Stomach (tissue), 9 donors: ENCODE results near the gene TRAIP. TPM values are rescaled to one million over a fixed set of nuclear protein-coding genes. Genes with fewer than 3 reads are reported as not detected.
A peak's percentile ranks its signal among the peaks of the same experiment; 100 is the strongest.

Source experiments
- DNase-seq, 2 donors: peaks; one replicate each; pipeline versions ENCODE4 v3.0.0 to v3.0.0-alpha.2; 2013 to 2019
- H3K27ac ChIP-seq, 5 donors: fragments of 200-600 bp in 4 of 5; sonication (generic) in 4 of 5; one replicate each; pipeline ENCODE4 v1.5.1; 2013 to 2019; ENCODE audit warnings: mild to moderate bottlenecking in 1 of 5, moderate library complexity in 1 of 5
- H3K27me3 ChIP-seq, 3 donors: fragments of 200-600 bp; sonication (generic); one replicate each; pipeline ENCODE4 v1.5.1; 2017 to 2019; ENCODE audit warnings: mixed run types in 1 of 3
- H3K36me3 ChIP-seq, 4 donors: fragments of 200-600 bp; sonication (generic); 1 replicate in 3 of 4; 2 replicates in 1 of 4; pipeline ENCODE4 v1.5.1; 2016 to 2019
- H3K4me1 ChIP-seq, 4 donors: fragments of 200-600 bp; sonication (generic); one replicate each; pipeline ENCODE4 v1.5.1; 2016 to 2019
- H3K4me3 ChIP-seq, 4 donors: fragments of 200-600 bp; sonication (generic) in 3 of 4; one replicate each; pipeline ENCODE4 v1.5.1; 2016 to 2019; ENCODE audit warnings: mild to moderate bottlenecking in 1 of 4
- H3K9me3 ChIP-seq, 4 donors: fragments of 200-600 bp; sonication (generic); one replicate each; pipeline ENCODE4 v1.5.1; 2016 to 2019
- EP300 ChIP-seq: sonication (generic); formaldehyde crosslinking; IDR thresholded peaks from one replicate; pipeline ENCODE4 v1.6.1; 2017; ENCODE audit warnings: antibody characterized with exemption
- POLR2A ChIP-seq, 4 donors: fragments of 450-650 bp; IDR thresholded peaks; one replicate each; pipeline ENCODE4 v1.6.1; 2016; ENCODE audit warnings: antibody characterized with exemption in 4 of 4, control low read depth in 2 of 4, mild to moderate bottlenecking in 1 of 4, moderate library complexity in 1 of 4
- POLR2AphosphoS5 ChIP-seq, 3 donors: sonication (generic); formaldehyde crosslinking; IDR thresholded peaks; one replicate each; pipeline ENCODE4 v1.6.1; 2016; ENCODE audit warnings: antibody characterized with exemption in 3 of 3
- WGBS, 5 donors: extraction: QIAGEN DNeasy Blood & Tissue Kit in 3 of 5; methylation state at CpG; one replicate each; pipeline versions ENCODE4 v1.1.5 to v1.1.7; 2013 to 2018; 5-methylcytosine and 5-hydroxymethylcytosine counted together
- intact Hi-C: fragments of 100-400 bp; cut with DNase I; formaldehyde crosslinking; loops from one replicate; pipeline ENCODE4 v1.15.1; 2023; ENCODE audit warnings: low total_unique reads
- polyA plus RNA-seq, 3 donors: library from polyadenylated mRNA; stranded (reverse); fragments of 200-250 nt; gene quantifications; one replicate each; pipeline ENCODE4 v1.2.3, GENCODE V29; 2013
- total RNA-seq, 5 donors: library from RNA; depleted of rRNA; stranded (reverse); fragments of >200 nt; gene quantifications; one replicate each; pipeline versions ENCODE4 v1.1.0 to v1.2.3, GENCODE V29; 2014 to 2016
- TF ChIP-seq, protein P1 (sequence below), 7 experiments: fragments of 450-650 bp in 4 of 7; fragments of 200-600 bp in 3 of 7; sonication (generic) in 3 of 7; IDR thresholded peaks; one replicate each; pipeline ENCODE4 v1.5.1; 2016 to 2019; ENCODE audit warnings: antibody characterized with exemption in 7 of 7, control low read depth in 2 of 7, mild to moderate bottlenecking in 1 of 7
- donor health status: healthy with polysubstance abuse.
- donor health status: Bipolar disorder and iron deficiency.
- donor health status: healthy.

The TRAIP gene
- total and polyA plus RNA-seq, 8 donors: 1.5 to 7.0 (median 2.5) TPM; not detected in 2

GRCh38 chr3:49898991-49899390 lies 42.6 kb upstream of the TRAIP start:
- Histone ChIP-seq H3K36me3 (peaks cover 19 to 46% (median 44%) of the 10 kb centered on the region in 4 donors), H3K27ac (peak overlapping the region in 4 of 5 donors; percentile 37 to 93 (median 66)), H3K9me3 (no peaks in the 10 kb centered on the region), H3K4me3 (peak overlapping the region in 1 of 4 donors; percentile 54), H3K27me3 (no peaks in the 10 kb centered on the region), H3K4me1 (peaks cover 15 to 61% (median 42%) of the 10 kb centered on the region in 4 donors)
- TF ChIP-seq POLR2AphosphoS5 (IDR thresholded peaks at IDR 0.05) (no peak), EP300 (no peak), POLR2A (IDR thresholded peaks at IDR 0.05) (no peak)
- TF ChIP-seq, protein P1, sequence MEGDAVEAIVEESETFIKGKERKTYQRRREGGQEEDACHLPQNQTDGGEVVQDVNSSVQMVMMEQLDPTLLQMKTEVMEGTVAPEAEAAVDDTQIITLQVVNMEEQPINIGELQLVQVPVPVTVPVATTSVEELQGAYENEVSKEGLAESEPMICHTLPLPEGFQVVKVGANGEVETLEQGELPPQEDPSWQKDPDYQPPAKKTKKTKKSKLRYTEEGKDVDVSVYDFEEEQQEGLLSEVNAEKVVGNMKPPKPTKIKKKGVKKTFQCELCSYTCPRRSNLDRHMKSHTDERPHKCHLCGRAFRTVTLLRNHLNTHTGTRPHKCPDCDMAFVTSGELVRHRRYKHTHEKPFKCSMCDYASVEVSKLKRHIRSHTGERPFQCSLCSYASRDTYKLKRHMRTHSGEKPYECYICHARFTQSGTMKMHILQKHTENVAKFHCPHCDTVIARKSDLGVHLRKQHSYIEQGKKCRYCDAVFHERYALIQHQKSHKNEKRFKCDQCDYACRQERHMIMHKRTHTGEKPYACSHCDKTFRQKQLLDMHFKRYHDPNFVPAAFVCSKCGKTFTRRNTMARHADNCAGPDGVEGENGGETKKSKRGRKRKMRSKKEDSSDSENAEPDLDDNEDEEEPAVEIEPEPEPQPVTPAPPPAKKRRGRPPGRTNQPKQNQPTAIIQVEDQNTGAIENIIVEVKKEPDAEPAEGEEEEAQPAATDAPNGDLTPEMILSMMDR (IDR thresholded peaks at IDR 0.05): no peak
- 42 to 68% (median 58%) methylated on average over 6 of the region's 6 CpGs for WGBS, 5 donors
- peak in 1 of 2 donors; percentile 31 for DNase-seq
- intact Hi-C loops: no loop called here

GRCh38 chr3:49896345-49896744 lies 40.0 kb upstream of the TRAIP start:
- Histone ChIP-seq H3K9me3 (no peaks in the 10 kb centered on the region), H3K4me3 (no peak overlapping the region), H3K36me3 (peaks cover 19 to 69% (median 64%) of the 10 kb centered on the region in 4 donors), H3K27me3 (no peaks in the 10 kb centered on the region), H3K4me1 (peaks cover 9 to 35% (median 20%) of the 10 kb centered on the region in 4 donors), H3K27ac (no peak overlapping the region)
- no peak for DNase-seq
- TF ChIP-seq, protein P1 (IDR thresholded peaks at IDR 0.05): no peak
- TF ChIP-seq EP300 (no peak), POLR2AphosphoS5 (IDR thresholded peaks at IDR 0.05) (no peak), POLR2A (IDR thresholded peaks at IDR 0.05) (no peak)
- intact Hi-C loops: no loop called here
- WGBS, 5 donors: 82 to 92% (median 86%) methylated on average over 1 to 5 of the region's 5 CpGs

GRCh38 chr3:49895791-49896190 lies 39.4 kb upstream of the TRAIP start:
- Histone ChIP-seq H3K9me3 (no peaks in the 10 kb centered on the region), H3K4me3 (no peak overlapping the region), H3K27ac (no peak overlapping the region), H3K4me1 (peaks cover 5 to 29% (median 15%) of the 10 kb centered on the region in 4 donors), H3K36me3 (peaks cover 19 to 75% (median 69%) of the 10 kb centered on the region in 4 donors), H3K27me3 (no peaks in the 10 kb centered on the region)
- 93 to 100% (median 94%) methylated on average over 2 to 9 of the region's 9 CpGs for WGBS, 5 donors
- intact Hi-C loops: no loop called here
- no peak for DNase-seq
- no peak for TF ChIP-seq POLR2AphosphoS5 (IDR thresholded peaks at IDR 0.05)
- TF ChIP-seq, protein P1 (IDR thresholded peaks at IDR 0.05): no peak
- no peak for TF ChIP-seq EP300
- no peak for TF ChIP-seq POLR2A (IDR thresholded peaks at IDR 0.05)

DNA sequence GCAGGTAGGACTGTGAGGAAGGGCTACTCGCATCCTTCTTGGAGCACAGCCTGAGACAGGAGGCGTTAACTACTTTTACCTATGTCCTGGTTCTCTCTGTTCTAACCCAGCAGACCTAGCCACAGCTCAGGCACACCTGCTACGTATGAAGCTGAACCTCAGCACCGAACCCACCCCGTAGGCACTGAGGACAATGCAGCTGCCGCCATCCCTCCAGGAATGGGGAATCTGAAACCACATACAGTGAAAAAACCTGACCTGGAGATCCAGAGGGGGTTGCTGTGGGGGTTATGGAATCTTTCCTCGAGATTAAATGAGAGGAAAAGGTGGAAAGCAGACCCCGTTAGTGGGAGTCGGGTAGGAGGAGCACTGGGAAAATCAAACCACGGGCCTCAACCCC lies 32.9 kb upstream of the TRAIP start:
- no peak for TF ChIP-seq POLR2A (IDR thresholded peaks at IDR 0.05)
- TF ChIP-seq, protein P1 (IDR thresholded peaks at IDR 0.05): no peak
- no peak for TF ChIP-seq POLR2AphosphoS5 (IDR thresholded peaks at IDR 0.05)
- no peak for TF ChIP-seq EP300
- 79 to 89% (median 83%) methylated on average over 10 of the region's 10 CpGs for WGBS, 5 donors
- no peaks in the 10 kb centered on the region for H3K9me3 ChIP-seq

More for the DNA sequence above, 32.9 kb upstream of the TRAIP start:
- intact Hi-C loops: no loop called here
- Histone ChIP-seq H3K36me3 (peaks cover 9 to 77% (median 59%) of the 10 kb centered on the region in 4 donors), H3K27ac (no peak overlapping the region), H3K4me3 (no peak overlapping the region), H3K4me1 (no peaks in the 10 kb centered on the region), H3K27me3 (no peaks in the 10 kb centered on the region)
- DNase-seq: no peak
